Measurements from ENCODE around the gene LRRC17. TPM values are rescaled to one million over a fixed set of nuclear protein-coding genes. Genes with fewer than 3 reads are reported as not detected.

LRRC17 gene
- total and polyA plus RNA-seq, 8 donors = 2.2 to 27.9 (median 2.7) TPM; not detected in 3

Other genes starting within 250 kb of the LRRC17 start
- 10 to 100 TPM in 2 of 5 donors, 1 to 10 TPM in 2, not detected in 1; 1.3 to 17.4 (median 12.1) TPM for gene POLR2J2, start 241.3 kb upstream of the LRRC17 start, total RNA-seq
- gene POLR2J2, start 241.3 kb upstream of the LRRC17 start, polyA plus RNA-seq = 1 to 10 TPM in 2 of 3 donors, under 1 TPM in 1; 0.46 to 1.8 (median 1.4) TPM
- 10 to 100 TPM in 4 of 5 donors, 1 to 10 TPM in 1; 6.7 to 35.0 (median 15.6) TPM for gene FAM185A, start 164.0 kb upstream of the LRRC17 start, total RNA-seq
- gene FAM185A, start 164.0 kb upstream of the LRRC17 start, polyA plus RNA-seq = 1 to 10 TPM; 5.3 to 5.7 (median 5.5) TPM
- 10 to 100 TPM in 3 of 5 donors, 1 to 10 TPM in 1, not detected in 1; 5.8 to 25.3 (median 10.8) TPM for gene FBXL13, start 161.8 kb downstream of the LRRC17 start, total RNA-seq
- 1 to 10 TPM in 2 of 3 donors, under 1 TPM in 1; 0.80 to 6.0 (median 2.4) TPM for gene FBXL13, start 161.8 kb downstream of the LRRC17 start, polyA plus RNA-seq
- gene ARMC10, start 162.1 kb downstream of the LRRC17 start, total RNA-seq = 100 to 1,000 TPM in 1 of 5 donors, 10 to 100 TPM in 3, 1 to 10 TPM in 1; 1.8 to 118 (median 38.8) TPM
- gene ARMC10, start 162.1 kb downstream of the LRRC17 start, polyA plus RNA-seq = 10 to 100 TPM; 16.9 to 25.1 (median 18.5) TPM
- 10 to 100 TPM; 17.0 to 84.9 (median 40.2) TPM for gene NAPEPLD, start 236.1 kb downstream of the LRRC17 start, total RNA-seq
- gene NAPEPLD, start 236.1 kb downstream of the LRRC17 start, polyA plus RNA-seq = 1 to 10 TPM; 3.3 to 9.9 (median 5.5) TPM